Measurements from ENCODE around the gene GNAS-AS1. TPM values are rescaled to one million over a fixed set of nuclear protein-coding genes. Genes with fewer than 3 reads are reported as not detected.

GNAS-AS1 gene
- total and polyA plus RNA-seq, 2 of the 8 experiments (the other 6 are each of a cell fraction or from before 2014, with no cell fraction given), result 4.7 to 13.7 TPM

DNA sequence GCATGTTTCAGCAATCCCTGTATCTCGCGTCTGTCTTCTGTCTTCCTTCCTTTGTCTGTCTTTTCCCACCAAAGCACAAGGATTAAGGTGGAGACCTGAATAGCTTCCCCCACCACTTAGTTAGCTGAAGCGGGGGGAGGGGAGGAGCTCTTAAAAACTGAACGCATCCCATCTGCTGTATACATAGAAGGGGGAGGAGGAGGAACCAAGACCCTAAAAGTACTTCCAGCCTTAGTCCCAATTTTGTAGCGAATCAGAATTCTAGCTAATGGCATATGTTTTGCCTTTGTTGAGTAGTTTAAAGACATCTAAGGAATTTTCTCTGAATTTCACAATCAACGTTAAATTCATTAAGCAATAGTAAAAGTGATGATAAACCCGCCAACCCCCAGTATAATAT, 49.7 kb upstream of the GNAS-AS1 start:
- no peak overlapping the region for H3K18ac ChIP-seq (ENCODE audit: extremely low read depth, low read length)
- no peak overlapping the region for H2AFZ ChIP-seq (ENCODE audit: low read length)
- peaks cover 17 to 58% (median 29%) of the 10 kb centered on the region in 4 experiments for H3K36me3 ChIP-seq (ENCODE audit: control insufficient read depth in 2 of 4, insufficient read depth in 4 of 4, low read length in 3 of 4)
- peak overlapping the region; percentile 28 to 38 for H3K4me2 ChIP-seq (ENCODE audit: insufficient read depth in 1 of 2, low read depth in 2 of 2, low read length in 2 of 2)
- no peak overlapping the region for H2BK120ac ChIP-seq (replicated peaks; ENCODE audit: low read depth, low read length)
- H3K4me3 ChIP-seq (ENCODE audit: extremely low read depth in 1 of 4, insufficient read depth in 2 of 4, low read depth in 3 of 4, low read length in 4 of 4), result peak overlapping the region in 1 of 4 experiments; percentile 21; a peak in 1 of 8 replicates
- WGBS, 2 experiments (ENCODE audit: extremely low coverage in 1 of 2, insufficient coverage in 1 of 2, insufficient read length in 1 of 2, insufficient replicate concordance in 2 of 2, low coverage in 1 of 2, low lambda C conversion rate in 2 of 2, missing lambda C conversion rate in 1 of 2), result 70% methylated on average over 7 of the region's 7 CpGs; no CpG with 5 or more reads in 1 of the 2 experiments
- peaks cover 17 to 52% of the 10 kb centered on the region in 2 experiments for H4K20me1 ChIP-seq (replicated peaks in 1 of 2; ENCODE audit: control insufficient read depth in 1 of 2, insufficient read depth in 2 of 2, low read length in 2 of 2)
- no peak overlapping the region for H3K56ac ChIP-seq (replicated peaks; ENCODE audit: insufficient read length, low read depth, low read length)
- no peak overlapping the region for H2BK20ac ChIP-seq (ENCODE audit: low read length)
- DNase-seq (ENCODE audit: low read depth in 1 of 2, low spot score in 2 of 2) (no peak), FAIRE-seq (no peak)
- H2BK12ac ChIP-seq (ENCODE audit: low read depth, low read length), result no peak overlapping the region
- no peak overlapping the region for H4K5ac ChIP-seq (ENCODE audit: insufficient read length, low read depth, low read length)
- H3K27me3 ChIP-seq (replicated peaks in 1 of 4; ENCODE audit: control insufficient read depth in 3 of 4, extremely low read depth in 1 of 4, insufficient read depth in 3 of 4, low read length in 3 of 4), result no peaks in the 10 kb centered on the region
- no peaks in the 10 kb centered on the region for H3K9me3 ChIP-seq (ENCODE audit: insufficient read depth in 2 of 2, low read depth in 1 of 2, low read length in 1 of 2)
- H3K4ac ChIP-seq (replicated peaks; ENCODE audit: insufficient read length, low read depth, low read length), result no peak overlapping the region
- peaks cover 13 to 24% (median 20%) of the 10 kb centered on the region in 4 experiments for H3K4me1 ChIP-seq (replicated peaks in 1 of 4; ENCODE audit: control insufficient read depth in 3 of 4, insufficient read depth in 4 of 4, low read length in 3 of 4)
- peaks cover 3 to 86% of the 10 kb centered on the region in 2 experiments; a peak in 3 of 4 replicates for H3K79me2 ChIP-seq (ENCODE audit: control insufficient read depth in 1 of 2, insufficient read depth in 2 of 2, low read length in 2 of 2)
- no peaks in the 10 kb centered on the region; the same call in 1 of the 2 replicates for H3K23me2 ChIP-seq (ENCODE audit: low read depth, low read length)
- 0 out of 3 replicates have a peak, but pooled peaks of 1 of the 2 experiments have one; percentile 1 for TF ChIP-seq POLR2A (IDR thresholded peaks at IDR 0.05; ENCODE audit: control extremely low read depth in 1 of 2, low read depth in 2 of 2, low read length in 2 of 2)
- TF ChIP-seq CBX8 (IDR thresholded peaks at IDR 0.05; ENCODE audit: borderline replicate concordance, low read depth, low read length), result no peak
- no peak overlapping the region for H3K14ac ChIP-seq (ENCODE audit: insufficient read length)
- ChIA-PET POLR2A (ENCODE audit: partially characterized antibody) (interaction anchor here (1.2 to 4.4 kb wide), 6 partner anchors 9 to 57 kb away, joined by 3 to 37 read pairs (median 4); no protein-coding TSS in a partner anchor), CTCF (ENCODE audit: partially characterized antibody) (interaction anchor here (1.0 to 2.8 kb wide), 4 partner anchors 9 to 307 kb away, joined by 3 to 10 read pairs (median 4); no protein-coding TSS in a partner anchor)
- no peak overlapping the region for H3K9ac ChIP-seq (replicated peaks in 1 of 4; ENCODE audit: extremely low read depth in 1 of 4, low read depth in 3 of 4, low read length in 3 of 4)
- no peak overlapping the region for H2AK5ac ChIP-seq (ENCODE audit: low read depth, low read length)
- H4K91ac ChIP-seq (replicated peaks; ENCODE audit: insufficient read length, low read length), result no peak overlapping the region
- H3K23ac ChIP-seq (ENCODE audit: insufficient read length), result no peak overlapping the region
- H3K79me1 ChIP-seq (ENCODE audit: low read depth, low read length), result peaks cover 6% of the 10 kb centered on the region
- H3K27ac ChIP-seq (ENCODE audit: low read depth, low read length), result no peak overlapping the region
- no peak overlapping the region for H2BK5ac ChIP-seq (ENCODE audit: low read depth, low read length)
- H2BK15ac ChIP-seq (ENCODE audit: low read length), result no peak overlapping the region
- H4K8ac ChIP-seq (ENCODE audit: extremely low read depth, insufficient read depth, low read length), result no peak overlapping the region
